Osteoblast (primary cell): ENCODE results near the gene KIR3DL1. TPM values are rescaled to one million over a fixed set of nuclear protein-coding genes. Genes with fewer than 3 reads are reported as not detected.
"Not testable (repeated sequence)": the region's sequence is repeated elsewhere in the genome, so short reads cannot be mapped to it uniquely, and the experiment has no call there.

Source experiments
- DNase-seq: peaks from one replicate; pipeline ENCODE4 v3.0.0; 2011; ENCODE audit warnings: low spot score, mixed read lengths; ENCODE audit not compliant: insufficient read length; ENCODE audit errors: missing footprints
- H2AFZ ChIP-seq: 2 replicates; pipeline ENCODE4 v1.6.0; 2011; ENCODE audit warnings: mild to moderate bottlenecking, low read length
- H3K27ac ChIP-seq: 2 replicates; pipeline ENCODE4 v1.5.1; 2011; ENCODE audit warnings: mild to moderate bottlenecking, low read depth, low read length, moderate library complexity
- H3K27me3 ChIP-seq: 2 replicates; pipeline ENCODE4 v1.6.0; 2012; ENCODE audit warnings: mild to moderate bottlenecking, control low read depth, inconsistent platforms, low read length, moderate library complexity; ENCODE audit not compliant: insufficient read depth
- H3K36me3 ChIP-seq: 2 replicates; pipeline ENCODE4 v1.5.1; 2011; ENCODE audit warnings: mild to moderate bottlenecking, low read length, control low read depth, moderate library complexity; ENCODE audit not compliant: insufficient read depth
- H3K4me1 ChIP-seq: 2 replicates; pipeline ENCODE4 v1.5.1; 2011; ENCODE audit warnings: mild to moderate bottlenecking, low read length, control low read depth, moderate library complexity; ENCODE audit not compliant: insufficient read depth
- H3K4me2 ChIP-seq: 2 replicates; pipeline ENCODE4 v1.6.0; 2011; ENCODE audit warnings: mild to moderate bottlenecking, low read length; ENCODE audit not compliant: insufficient read depth
- H3K4me3 ChIP-seq: fragments of 200-600 bp; sonication (generic); 3 replicates; pipeline ENCODE4 v1.5.1; 2012; ENCODE audit warnings: mild to moderate bottlenecking, low read length, inconsistent platforms; ENCODE audit not compliant: insufficient read depth
- H3K79me2 ChIP-seq: 2 replicates; pipeline ENCODE4 v1.6.0; 2012; ENCODE audit warnings: mild to moderate bottlenecking, low read length, control low read depth, inconsistent platforms; ENCODE audit not compliant: insufficient read depth
- H3K9me3 ChIP-seq: 2 replicates; pipeline ENCODE4 v1.5.1; 2011; ENCODE audit warnings: low read depth, low read length, control low read depth
- H4K20me1 ChIP-seq: 2 replicates; pipeline ENCODE4 v1.6.0; 2012; ENCODE audit warnings: mild to moderate bottlenecking, low read length, control low read depth; ENCODE audit not compliant: insufficient read depth
- CTCF ChIP-seq: IDR thresholded peaks from 2 replicates; pipeline ENCODE4 v1.5.1; 2011; ENCODE audit warnings: mild to moderate bottlenecking, low read depth, low read length, moderate library complexity; ENCODE audit errors: extremely low read depth
- total RNA-seq: library from RNA; depleted of rRNA; stranded (reverse); fragments of >200 nt; gene quantifications from 2 replicates; pipeline ENCODE4 v1.2.3, GENCODE V29; 2012

Gene KIR3DL1
- total RNA-seq, 1 donor, result not detected

GRCh38 chr19:54817670-54818536 is 1.6 kb downstream of the KIR3DL1 start:
- Histone ChIP-seq H3K27me3 (no peaks in the 10 kb centered on the region), H3K4me2 (no peak overlapping the region), H3K27ac (no peak overlapping the region), H3K36me3 (no peaks in the 10 kb centered on the region), H4K20me1 (no peaks in the 10 kb centered on the region), H3K4me3 (no peak overlapping the region), H3K9me3 (no peaks in the 10 kb centered on the region), H3K4me1 (no peaks in the 10 kb centered on the region), H2AFZ (no peak overlapping the region), H3K79me2 (no peaks in the 10 kb centered on the region)
- DNase-seq, result no peak
- no peak for TF ChIP-seq CTCF

- not testable (repeated sequence) for H3K36me3 ChIP-seq
Measured at GRCh38 chr19:54824416-54824815, 8.1 kb downstream of the KIR3DL1 start.

GRCh38 chr19:54825326-54825725 is 9.1 kb downstream of the KIR3DL1 start:
- not testable (repeated sequence) for H2AFZ ChIP-seq, H3K27me3 ChIP-seq, H3K36me3 ChIP-seq, H3K4me2 ChIP-seq, H3K4me3 ChIP-seq, H3K9me3 ChIP-seq, H3K4me1 ChIP-seq, H3K27ac ChIP-seq, H3K79me2 ChIP-seq, H4K20me1 ChIP-seq, DNase-seq

More at GRCh38 chr19:54824416-54824815, 8.1 kb downstream of the KIR3DL1 start:
- H3K27ac ChIP-seq, H4K20me1 ChIP-seq, H3K27me3 ChIP-seq, H3K9me3 ChIP-seq, H3K4me3 ChIP-seq, H2AFZ ChIP-seq, DNase-seq, H3K4me1 ChIP-seq, H3K4me2 ChIP-seq, H3K79me2 ChIP-seq: not testable (repeated sequence)

- not testable (repeated sequence) for DNase-seq, H4K20me1 ChIP-seq, H3K79me2 ChIP-seq, H3K9me3 ChIP-seq, H2AFZ ChIP-seq, H3K36me3 ChIP-seq, H3K4me1 ChIP-seq, H3K27ac ChIP-seq, H3K4me2 ChIP-seq, H3K27me3 ChIP-seq, H3K4me3 ChIP-seq
Measured at GRCh38 chr19:54828064-54828463, 11.8 kb downstream of the KIR3DL1 start.

GRCh38 chr19:54832496-54832895 is 16.2 kb downstream of the KIR3DL1 start, which contains the start of gene KIR2DS4:
TSS of gene KIR2DS4 (plus strand) at chr19:54832676.
- not testable (repeated sequence) for H4K20me1 ChIP-seq, H2AFZ ChIP-seq, H3K4me1 ChIP-seq, H3K79me2 ChIP-seq, H3K27me3 ChIP-seq, H3K27ac ChIP-seq, H3K36me3 ChIP-seq, H3K4me2 ChIP-seq, DNase-seq, H3K9me3 ChIP-seq, H3K4me3 ChIP-seq

- H4K20me1 ChIP-seq, H3K36me3 ChIP-seq, H3K4me1 ChIP-seq, H3K27me3 ChIP-seq, H3K27ac ChIP-seq, H3K4me3 ChIP-seq, H3K4me2 ChIP-seq, DNase-seq, H3K9me3 ChIP-seq, H3K79me2 ChIP-seq, H2AFZ ChIP-seq: not testable (repeated sequence)
Measured at GRCh38 chr19:54835126-54835525, 18.9 kb downstream of the KIR3DL1 start.

- not testable (repeated sequence) for H3K79me2 ChIP-seq, H3K4me2 ChIP-seq, H3K4me3 ChIP-seq, H3K9me3 ChIP-seq, H3K4me1 ChIP-seq, H2AFZ ChIP-seq, H3K27ac ChIP-seq, H3K36me3 ChIP-seq, H4K20me1 ChIP-seq, DNase-seq, H3K27me3 ChIP-seq
Measured at GRCh38 chr19:54837522-54837921, 21.3 kb downstream of the KIR3DL1 start.

- not testable (repeated sequence) for H2AFZ ChIP-seq, H4K20me1 ChIP-seq, H3K4me3 ChIP-seq, DNase-seq, H3K27ac ChIP-seq, H3K36me3 ChIP-seq, H3K79me2 ChIP-seq, H3K27me3 ChIP-seq, H3K4me1 ChIP-seq, H3K4me2 ChIP-seq, H3K9me3 ChIP-seq
Measured at GRCh38 chr19:54843171-54843570, 26.9 kb downstream of the KIR3DL1 start.
